DOHH2 (cell line): ENCODE data around the gene SLC4A2.

Experiments
- H3F3A ChIP-seq: fragments of 200-600 bp; sonication (generic), shearing (Covaris generic); 2 replicates; pipeline ENCODE4 v1.6.0; 2016; ENCODE audit warnings: antibody characterized with exemption, mild to moderate bottlenecking; ENCODE audit not compliant: control insufficient read depth, insufficient read depth
- H3K27ac ChIP-seq: fragments of 200-600 bp; sonication (generic); 2 replicates; pipeline ENCODE4 v1.5.1; 2014; ENCODE audit warnings: low read depth, mild to moderate bottlenecking, low read length, moderate library complexity
- H3K27me3 ChIP-seq: fragments of 200-600 bp; sonication (generic); 2 replicates; pipeline ENCODE4 v1.6.1; 2014; ENCODE audit warnings: mild to moderate bottlenecking, low read length, mixed read lengths; ENCODE audit not compliant: control insufficient read depth
- H3K36me3 ChIP-seq: fragments of 200-600 bp; sonication (generic); 2 replicates; pipeline ENCODE4 v1.6.1; 2014; ENCODE audit warnings: mild to moderate bottlenecking, low read length, moderate library complexity, mixed read lengths; ENCODE audit not compliant: control insufficient read depth
- H3K4me1 ChIP-seq: fragments of 200-600 bp; sonication (generic); 2 replicates; pipeline ENCODE4 v1.6.1; 2014; ENCODE audit warnings: mild to moderate bottlenecking, low read length, mixed read lengths; ENCODE audit not compliant: control insufficient read depth
- H3K4me2 ChIP-seq: fragments of 200-600 bp; sonication (generic); 2 replicates; pipeline ENCODE4 v1.6.0; 2014; ENCODE audit warnings: mild to moderate bottlenecking, low read length, moderate library complexity
- H3K4me3 ChIP-seq: fragments of 200-600 bp; sonication (generic); 2 replicates; pipeline ENCODE4 v1.5.1; 2014; ENCODE audit warnings: mild to moderate bottlenecking, low read length, mixed read lengths
- H3K79me2 ChIP-seq: fragments of 200-600 bp; sonication (generic); 2 replicates; pipeline ENCODE4 v1.6.1; 2014; ENCODE audit warnings: mild to moderate bottlenecking, low read length, mixed read lengths; ENCODE audit not compliant: control insufficient read depth
- H3K9me2 ChIP-seq: fragments of 200-600 bp; sonication (generic); replicated peaks from 2 replicates; pipeline ENCODE4 v1.6.1; 2014; ENCODE audit warnings: mild to moderate bottlenecking, low read length, mixed read lengths; ENCODE audit not compliant: control insufficient read depth
- H3K9me3 ChIP-seq: fragments of 200-600 bp; sonication (generic); 2 replicates; pipeline ENCODE4 v1.6.1; 2014; ENCODE audit warnings: antibody characterized with exemption, low read length, mixed read lengths; ENCODE audit not compliant: control insufficient read depth, insufficient read depth
- H4K20me1 ChIP-seq: fragments of 200-600 bp; sonication (generic); 2 replicates; pipeline ENCODE4 v1.6.0; 2014; ENCODE audit warnings: low read depth, mild to moderate bottlenecking, antibody characterized with exemption, low read length, moderate library complexity; ENCODE audit not compliant: control insufficient read depth, insufficient read depth
- EZH2phosphoT487 ChIP-seq: fragments of 200-600 bp; sonication (generic); IDR thresholded peaks from 2 replicates; pipeline ENCODE4 v1.6.1; 2017; ENCODE audit warnings: borderline replicate concordance, mild to moderate bottlenecking, antibody characterized with exemption, low read length, moderate library complexity, mixed read lengths
- TF ChIP-seq, protein P1 (sequence below): fragments of 200-600 bp; sonication (generic); IDR thresholded peaks from one replicate; pipeline ENCODE4 v1.5.1; 2014; ENCODE audit warnings: antibody characterized with exemption, mild to moderate bottlenecking, low read depth, low read length; ENCODE audit not compliant: poor library complexity, severe bottlenecking

The SLC4A2 gene

DNA sequence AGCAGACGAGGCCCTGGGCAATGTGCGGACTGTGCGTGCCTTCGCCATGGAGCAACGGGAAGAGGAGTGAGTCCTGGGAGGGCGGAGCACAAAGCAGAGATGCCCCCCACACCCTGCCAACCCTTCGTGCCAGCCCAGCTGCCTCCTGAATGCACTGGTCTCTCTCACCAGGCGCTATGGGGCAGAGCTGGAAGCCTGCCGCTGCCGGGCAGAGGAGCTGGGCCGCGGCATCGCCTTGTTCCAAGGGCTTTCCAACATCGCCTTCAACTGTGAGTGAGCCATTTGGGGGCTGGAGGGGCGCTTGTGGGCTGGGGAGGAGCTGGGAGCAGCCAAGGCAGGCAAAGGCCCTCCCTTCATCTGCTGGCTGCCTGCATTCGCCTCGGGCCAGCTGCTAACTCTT is 23.5 kb upstream of the SLC4A2 start:
- no peak for TF ChIP-seq EZH2phosphoT487
- TF ChIP-seq, protein P1, sequence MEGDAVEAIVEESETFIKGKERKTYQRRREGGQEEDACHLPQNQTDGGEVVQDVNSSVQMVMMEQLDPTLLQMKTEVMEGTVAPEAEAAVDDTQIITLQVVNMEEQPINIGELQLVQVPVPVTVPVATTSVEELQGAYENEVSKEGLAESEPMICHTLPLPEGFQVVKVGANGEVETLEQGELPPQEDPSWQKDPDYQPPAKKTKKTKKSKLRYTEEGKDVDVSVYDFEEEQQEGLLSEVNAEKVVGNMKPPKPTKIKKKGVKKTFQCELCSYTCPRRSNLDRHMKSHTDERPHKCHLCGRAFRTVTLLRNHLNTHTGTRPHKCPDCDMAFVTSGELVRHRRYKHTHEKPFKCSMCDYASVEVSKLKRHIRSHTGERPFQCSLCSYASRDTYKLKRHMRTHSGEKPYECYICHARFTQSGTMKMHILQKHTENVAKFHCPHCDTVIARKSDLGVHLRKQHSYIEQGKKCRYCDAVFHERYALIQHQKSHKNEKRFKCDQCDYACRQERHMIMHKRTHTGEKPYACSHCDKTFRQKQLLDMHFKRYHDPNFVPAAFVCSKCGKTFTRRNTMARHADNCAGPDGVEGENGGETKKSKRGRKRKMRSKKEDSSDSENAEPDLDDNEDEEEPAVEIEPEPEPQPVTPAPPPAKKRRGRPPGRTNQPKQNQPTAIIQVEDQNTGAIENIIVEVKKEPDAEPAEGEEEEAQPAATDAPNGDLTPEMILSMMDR = no peak
- Histone ChIP-seq H3K9me3 (no peaks in the 10 kb centered on the region), H3K4me3 (no peak overlapping the region), H4K20me1 (peaks cover 4% of the 10 kb centered on the region; the same call in 1 of the 2 replicates), H3K36me3 (peaks cover 31% of the 10 kb centered on the region), H3F3A (no peaks in the 10 kb centered on the region), H3K9me2 (no peaks in the 10 kb centered on the region), H3K4me2 (no peak overlapping the region), H3K4me1 (no peaks in the 10 kb centered on the region), H3K27me3 (no peaks in the 10 kb centered on the region), H3K79me2 (no peaks in the 10 kb centered on the region), H3K27ac (no peak overlapping the region)

- Histone ChIP-seq H3K9me2 (no peaks in the 10 kb centered on the region), H3K27me3 (no peaks in the 10 kb centered on the region), H3K4me1 (no peaks in the 10 kb centered on the region), H3K79me2 (no peaks in the 10 kb centered on the region), H3K36me3 (peaks cover 25% of the 10 kb centered on the region), H3F3A (no peaks in the 10 kb centered on the region), H4K20me1 (peaks cover 4% of the 10 kb centered on the region; the same call in 1 of the 2 replicates), H3K4me2 (no peak overlapping the region), H3K9me3 (no peaks in the 10 kb centered on the region), H3K4me3 (no peak overlapping the region), H3K27ac (no peak overlapping the region)
- TF ChIP-seq, protein P1 = no peak
- no peak for TF ChIP-seq EZH2phosphoT487
Observed at GRCh38 chr7:151038951-151039849, 20.2 kb upstream of the SLC4A2 start.

DNA sequence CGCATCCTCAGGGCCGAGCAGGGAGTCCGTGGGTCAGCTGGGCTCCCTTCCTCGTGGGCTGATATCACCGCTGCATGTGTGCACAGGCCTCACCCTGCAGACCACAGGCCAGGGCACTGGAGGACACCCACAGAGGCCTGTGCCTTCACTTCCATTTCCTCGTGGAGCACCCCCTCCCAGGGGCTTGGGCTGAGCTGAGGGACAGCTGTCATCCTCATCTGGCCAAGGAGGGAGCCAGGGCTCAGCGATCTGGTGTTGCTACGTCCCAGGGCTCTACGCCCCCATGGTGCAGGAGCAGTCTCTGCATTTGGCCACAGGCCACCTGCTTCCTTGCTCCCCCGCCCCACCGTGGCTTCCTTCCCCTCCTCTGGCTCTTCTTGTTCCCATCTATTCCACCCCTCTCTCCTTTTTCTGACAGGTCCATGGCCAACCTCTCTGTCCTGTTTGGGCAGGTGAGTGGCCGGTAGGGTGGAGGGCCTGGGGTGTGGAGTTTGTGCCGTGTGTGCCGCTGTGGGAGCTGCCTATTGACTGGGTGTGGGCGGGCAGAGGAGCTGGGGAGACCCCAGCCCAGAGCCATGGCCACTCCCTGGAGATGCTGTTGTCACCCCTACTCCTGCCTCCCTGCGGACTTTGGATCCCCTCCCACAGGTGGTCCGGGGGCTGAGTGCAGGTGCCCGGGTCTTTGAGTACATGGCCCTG is 19.4 kb upstream of the SLC4A2 start:
- Histone ChIP-seq H3K79me2 (no peaks in the 10 kb centered on the region), H3K9me2 (no peaks in the 10 kb centered on the region), H3K36me3 (peaks cover 17% of the 10 kb centered on the region), H3K4me3 (no peak overlapping the region), H3K27ac (no peak overlapping the region), H3K4me2 (no peak overlapping the region), H3K4me1 (no peaks in the 10 kb centered on the region), H3F3A (no peaks in the 10 kb centered on the region), H4K20me1 (peaks cover 4% of the 10 kb centered on the region; the same call in 1 of the 2 replicates), H3K9me3 (no peaks in the 10 kb centered on the region), H3K27me3 (no peaks in the 10 kb centered on the region)
- TF ChIP-seq EZH2phosphoT487 = no peak
